ENCODE results near the gene OTOA. TPM values are rescaled to one million over a fixed set of nuclear protein-coding genes. Genes with fewer than 3 reads are reported as not detected.

OTOA gene
- total and polyA plus RNA-seq, 2 of the 8 experiments (the other 6 are each of a cell fraction or from before 2014, with no cell fraction given): 0.06 to 0.32 TPM

DNA sequence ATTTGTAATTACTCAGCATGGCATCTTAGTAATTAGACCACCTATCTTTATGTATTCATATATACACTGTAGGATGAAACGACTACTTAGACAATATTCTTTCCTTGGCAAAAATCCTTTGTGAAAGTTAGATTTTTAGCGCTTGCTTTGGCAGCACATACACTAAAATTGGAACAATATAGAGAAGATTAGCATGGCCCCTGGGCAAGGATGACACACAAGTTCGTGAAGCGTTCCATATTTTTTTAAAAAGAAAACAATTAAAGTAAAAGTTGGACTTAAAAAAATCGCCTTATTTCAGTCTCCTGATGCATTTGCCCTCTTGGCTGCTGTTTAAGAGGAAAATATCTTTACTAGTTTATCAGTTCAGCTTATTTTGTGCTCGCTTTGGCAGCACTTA is 21.9 kb upstream of the OTOA start:
- no peaks in the 10 kb centered on the region for H4K20me1 ChIP-seq (replicated peaks in 1 of 2; ENCODE audit: control insufficient read depth in 1 of 2, insufficient read depth in 2 of 2, low read length in 2 of 2)
- no peak overlapping the region for H3K14ac ChIP-seq (ENCODE audit: insufficient read length)
- H3K79me2 ChIP-seq (ENCODE audit: control insufficient read depth in 1 of 2, insufficient read depth in 2 of 2, low read length in 2 of 2): peaks cover 0 to 7% of the 10 kb centered on the region in 2 experiments; a peak in 1 of 4 replicates
- peaks cover 2% of the 10 kb centered on the region; the same call in 1 of the 2 replicates for H3K79me1 ChIP-seq (ENCODE audit: low read depth, low read length)
- no peak overlapping the region for H2BK5ac ChIP-seq (ENCODE audit: low read depth, low read length)
- H2AK5ac ChIP-seq (ENCODE audit: low read depth, low read length): no peak overlapping the region
- TF ChIP-seq RBBP5 (IDR thresholded peaks at IDR 0.05; ENCODE audit: borderline replicate concordance, low read depth, low read length) (no peak), CHD1 (IDR thresholded peaks at IDR 0.05; ENCODE audit: low read depth, low read length) (no peak), CEBPB (IDR thresholded peaks at IDR 0.05; ENCODE audit: low read depth, low read length) (no peak), PHF8 (conservative IDR thresholded peaks at IDR 0.05; ENCODE audit: low read depth, low read length) (no peak), EZH2 (IDR thresholded peaks at IDR 0.05; ENCODE audit: low read depth, low read length, severe bottlenecking) (no peak), SUZ12 (IDR thresholded peaks at IDR 0.05; ENCODE audit: low read length) (no peak), BCL11A (IDR thresholded peaks at IDR 0.05; ENCODE audit: low read depth in 2 of 2, low read length in 2 of 2) (no peak), CBX8 (IDR thresholded peaks at IDR 0.05; ENCODE audit: borderline replicate concordance, low read depth, low read length) (no peak)
- TF ChIP-seq, protein P1, sequence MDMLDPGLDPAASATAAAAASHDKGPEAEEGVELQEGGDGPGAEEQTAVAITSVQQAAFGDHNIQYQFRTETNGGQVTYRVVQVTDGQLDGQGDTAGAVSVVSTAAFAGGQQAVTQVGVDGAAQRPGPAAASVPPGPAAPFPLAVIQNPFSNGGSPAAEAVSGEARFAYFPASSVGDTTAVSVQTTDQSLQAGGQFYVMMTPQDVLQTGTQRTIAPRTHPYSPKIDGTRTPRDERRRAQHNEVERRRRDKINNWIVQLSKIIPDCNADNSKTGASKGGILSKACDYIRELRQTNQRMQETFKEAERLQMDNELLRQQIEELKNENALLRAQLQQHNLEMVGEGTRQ (IDR thresholded peaks at IDR 0.05; ENCODE audit: low read length): no peak
- H4K91ac ChIP-seq (replicated peaks; ENCODE audit: insufficient read length, low read length): no peak overlapping the region
- DNase-seq (ENCODE audit: low read depth in 1 of 2, low spot score in 2 of 2) (no peak), FAIRE-seq (no peak)
- no peak overlapping the region for H2BK12ac ChIP-seq (ENCODE audit: low read depth, low read length)
- H2BK120ac ChIP-seq (replicated peaks; ENCODE audit: low read depth, low read length): no peak overlapping the region
- no peaks in the 10 kb centered on the region for H3K4me1 ChIP-seq (replicated peaks in 1 of 4; ENCODE audit: control insufficient read depth in 3 of 4, insufficient read depth in 4 of 4, low read length in 3 of 4)
- no peaks in the 10 kb centered on the region for H3K9me3 ChIP-seq (ENCODE audit: insufficient read depth in 2 of 2, low read depth in 1 of 2, low read length in 1 of 2)
- POLR2A ChIA-PET (ENCODE audit: partially characterized antibody): no interaction called here
- no peak overlapping the region for H2AFZ ChIP-seq (ENCODE audit: low read length)
- WGBS, 2 experiments (ENCODE audit: extremely low coverage in 1 of 2, insufficient coverage in 1 of 2, insufficient read length in 1 of 2, insufficient replicate concordance in 2 of 2, low coverage in 1 of 2, low lambda C conversion rate in 2 of 2, missing lambda C conversion rate in 1 of 2): 88% methylated on average over 6 of the region's 6 CpGs; no CpG with 5 or more reads in 1 of the 2 experiments
- no peak overlapping the region for H3K23ac ChIP-seq (ENCODE audit: insufficient read length)
- H3K18ac ChIP-seq (ENCODE audit: extremely low read depth, low read length): no peak overlapping the region
- H3K4me3 ChIP-seq (ENCODE audit: extremely low read depth in 1 of 4, insufficient read depth in 2 of 4, low read depth in 3 of 4, low read length in 4 of 4): no peak overlapping the region
- peaks cover 0 to 3% (median 0%) of the 10 kb centered on the region in 4 experiments; a peak in 2 of 8 replicates for H3K36me3 ChIP-seq (ENCODE audit: control insufficient read depth in 2 of 4, insufficient read depth in 4 of 4, low read length in 3 of 4)
- no peak overlapping the region for H2BK20ac ChIP-seq (ENCODE audit: low read length)
- no peaks in the 10 kb centered on the region for H3K23me2 ChIP-seq (ENCODE audit: low read depth, low read length)
- no peak overlapping the region for H4K5ac ChIP-seq (ENCODE audit: insufficient read length, low read depth, low read length)
- no peak overlapping the region for H3K27ac ChIP-seq (ENCODE audit: low read depth, low read length)
- no peaks in the 10 kb centered on the region for H3K27me3 ChIP-seq (replicated peaks in 1 of 4; ENCODE audit: control insufficient read depth in 3 of 4, extremely low read depth in 1 of 4, insufficient read depth in 3 of 4, low read length in 3 of 4)
- H3K4ac ChIP-seq (replicated peaks; ENCODE audit: insufficient read length, low read depth, low read length): no peak overlapping the region
- H4K8ac ChIP-seq (ENCODE audit: extremely low read depth, insufficient read depth, low read length): no peak overlapping the region
- no peak overlapping the region for H3K9ac ChIP-seq (replicated peaks in 1 of 4; ENCODE audit: extremely low read depth in 1 of 4, low read depth in 3 of 4, low read length in 3 of 4)
- CTCF ChIA-PET (ENCODE audit: partially characterized antibody): interaction anchor here (0.7 to 4.5 kb wide), 7 partner anchors 12 to 79 kb away, joined by 3 to 26 read pairs (median 5); partner anchors contain the start of gene OTOA
- H2BK15ac ChIP-seq (ENCODE audit: low read length): no peak overlapping the region
- no peak overlapping the region for H3K4me2 ChIP-seq (ENCODE audit: insufficient read depth in 1 of 2, low read depth in 2 of 2, low read length in 2 of 2)
- H3K56ac ChIP-seq (replicated peaks; ENCODE audit: insufficient read length, low read depth, low read length): no peak overlapping the region

All from H1 (cell line).